ENCODE data around the gene LRRC56. TPM values are rescaled to one million over a fixed set of nuclear protein-coding genes. Genes with fewer than 3 reads are reported as not detected.

Gene LRRC56, protein sequence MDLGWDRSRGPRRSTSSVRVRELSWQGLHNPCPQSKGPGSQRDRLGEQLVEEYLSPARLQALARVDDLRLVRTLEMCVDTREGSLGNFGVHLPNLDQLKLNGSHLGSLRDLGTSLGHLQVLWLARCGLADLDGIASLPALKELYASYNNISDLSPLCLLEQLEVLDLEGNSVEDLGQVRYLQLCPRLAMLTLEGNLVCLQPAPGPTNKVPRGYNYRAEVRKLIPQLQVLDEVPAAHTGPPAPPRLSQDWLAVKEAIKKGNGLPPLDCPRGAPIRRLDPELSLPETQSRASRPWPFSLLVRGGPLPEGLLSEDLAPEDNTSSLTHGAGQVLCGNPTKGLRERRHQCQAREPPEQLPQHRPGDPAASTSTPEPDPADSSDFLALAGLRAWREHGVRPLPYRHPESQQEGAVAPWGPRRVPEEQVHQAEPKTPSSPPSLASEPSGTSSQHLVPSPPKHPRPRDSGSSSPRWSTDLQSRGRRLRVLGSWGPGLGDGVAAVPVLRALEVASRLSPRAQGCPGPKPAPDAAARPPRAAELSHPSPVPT
- 0.34 and 0.43 TPM in 2 replicates for total RNA-seq

DNA sequence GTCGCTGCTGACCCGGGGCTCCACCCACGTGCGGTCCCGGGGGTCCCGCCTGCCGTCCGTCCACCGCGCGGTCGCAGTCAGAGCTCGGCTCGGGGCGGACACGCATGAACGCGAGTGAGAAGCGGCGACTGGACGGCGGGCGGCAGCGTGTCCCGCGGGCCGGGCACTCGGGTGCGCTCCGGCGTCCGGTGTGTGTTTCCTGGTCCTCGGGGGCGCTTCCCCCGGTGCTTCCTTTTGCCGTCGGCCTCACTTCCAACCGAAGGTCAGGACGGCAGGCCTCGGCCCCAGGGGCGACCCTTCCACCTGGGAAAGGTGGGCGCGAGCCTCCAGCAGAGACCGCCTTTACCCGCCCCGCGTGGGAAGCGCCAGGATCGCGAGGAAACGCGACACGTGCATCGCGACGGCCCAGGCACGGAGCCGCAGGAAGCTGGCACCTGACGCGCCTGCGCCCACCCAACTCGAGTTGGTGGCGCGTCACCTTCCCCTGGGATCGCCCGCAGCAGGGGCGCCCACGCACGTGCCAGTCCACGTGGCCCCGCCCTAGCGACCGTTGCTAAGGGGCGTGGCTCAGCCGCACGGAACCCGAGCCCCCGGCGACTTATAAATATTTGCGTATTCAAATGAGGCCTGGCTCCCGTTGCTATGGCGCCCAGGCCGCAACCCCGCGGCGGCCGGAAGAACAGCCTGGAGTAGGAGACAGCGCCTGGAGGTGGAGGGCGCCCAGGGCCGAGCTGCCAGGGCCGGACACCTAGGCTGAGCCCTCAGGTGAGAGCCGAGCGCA is at the start of gene LRRC56:
LRRC56 (plus strand) TSS at position 687 of the 781 bp plus-strand sequence. CDS start 3,158 bp downstream, outside the sequence.

DNA sequence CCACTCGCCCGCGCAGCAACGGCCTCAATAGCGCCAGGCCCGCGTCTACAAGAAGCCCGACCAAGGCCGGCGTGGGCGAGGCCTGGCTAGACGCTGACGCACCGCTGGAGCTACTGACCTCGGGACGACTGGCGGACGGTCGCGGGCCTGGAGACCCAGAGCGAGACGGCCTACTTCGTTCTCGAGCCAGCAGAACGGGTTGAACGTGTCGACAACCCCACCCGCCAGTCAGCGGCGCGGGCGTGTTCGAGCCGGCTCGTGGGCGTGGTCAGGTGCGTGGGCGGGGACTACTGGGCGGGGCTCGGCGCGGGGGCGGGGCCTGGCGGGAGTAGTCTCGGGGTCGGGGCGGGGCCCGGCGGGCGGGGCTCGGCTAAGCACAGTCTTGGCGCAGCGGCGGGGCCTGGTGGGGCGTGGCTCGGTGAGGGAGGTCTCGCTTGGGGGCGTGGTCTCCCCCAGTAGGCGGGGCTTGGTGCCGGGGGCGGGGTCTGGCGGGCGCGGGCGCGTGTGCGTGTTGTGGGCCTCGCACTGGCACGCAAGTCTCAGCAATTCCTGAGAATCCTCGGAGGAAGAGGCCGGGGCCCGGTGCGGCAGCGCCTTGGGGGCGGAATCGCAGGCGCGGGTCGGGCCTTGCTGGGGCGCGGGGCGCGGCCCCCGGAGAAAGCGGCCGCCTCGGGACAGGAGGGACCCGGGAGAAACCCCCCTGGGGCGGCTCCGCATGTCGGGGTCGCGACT is 30.2 kb upstream of the LRRC56 start, which contains the start of gene RNH1:
RNH1 (minus strand) TSS at position 248 of the 732 bp plus-strand sequence. CDS start 5,080 bp downstream, outside the sequence.

DNA sequence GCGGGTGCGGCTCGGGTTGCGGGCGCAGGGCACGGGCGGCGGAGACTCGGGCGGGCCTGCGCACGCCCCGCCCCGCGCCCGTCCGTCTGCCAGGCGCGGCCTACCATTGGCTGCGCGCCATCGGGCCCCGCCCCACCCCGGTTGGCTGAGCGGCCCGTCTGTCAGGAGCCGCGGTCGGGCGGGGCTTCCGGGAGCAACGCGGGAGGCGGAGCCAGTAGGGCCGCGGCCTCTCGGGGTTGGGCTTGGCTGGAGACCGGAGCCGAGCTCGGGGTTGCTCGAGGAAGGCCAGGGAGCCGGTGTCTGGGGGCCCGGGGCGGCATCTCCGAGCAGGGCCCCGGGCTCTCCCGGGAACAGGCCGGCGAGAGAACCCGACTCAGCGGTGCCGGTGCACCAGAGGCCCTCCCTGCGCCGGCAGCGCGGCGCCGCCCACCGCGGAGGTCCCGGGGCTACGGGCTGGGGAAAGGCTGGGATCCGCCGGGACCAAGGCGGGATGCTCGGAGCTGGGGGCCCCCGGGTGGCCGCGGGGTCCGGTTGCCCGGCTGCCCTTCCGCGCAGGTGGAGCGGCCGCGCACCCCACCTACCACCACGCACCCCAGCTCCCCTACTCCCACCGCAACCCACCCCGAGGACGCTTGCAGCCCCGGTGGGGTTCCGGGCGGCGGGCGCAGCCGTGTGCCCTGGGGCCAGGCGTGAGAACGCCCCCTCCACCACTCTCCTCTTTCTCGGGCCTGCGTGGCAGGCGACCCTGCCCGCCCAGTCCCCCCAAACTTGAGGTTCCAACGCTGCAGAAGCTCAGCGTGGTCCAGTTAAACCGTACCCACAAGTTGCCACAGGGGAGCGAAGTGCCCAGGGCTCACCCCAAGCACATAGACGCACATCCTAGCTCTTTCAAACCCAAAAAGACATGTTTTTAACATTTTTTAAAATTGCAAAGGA is 1.5 kb upstream of the LRRC56 start, which contains the start of gene HRAS:
HRAS (minus strand) TSS at position 58 of the 936 bp plus-strand sequence.

DNA sequence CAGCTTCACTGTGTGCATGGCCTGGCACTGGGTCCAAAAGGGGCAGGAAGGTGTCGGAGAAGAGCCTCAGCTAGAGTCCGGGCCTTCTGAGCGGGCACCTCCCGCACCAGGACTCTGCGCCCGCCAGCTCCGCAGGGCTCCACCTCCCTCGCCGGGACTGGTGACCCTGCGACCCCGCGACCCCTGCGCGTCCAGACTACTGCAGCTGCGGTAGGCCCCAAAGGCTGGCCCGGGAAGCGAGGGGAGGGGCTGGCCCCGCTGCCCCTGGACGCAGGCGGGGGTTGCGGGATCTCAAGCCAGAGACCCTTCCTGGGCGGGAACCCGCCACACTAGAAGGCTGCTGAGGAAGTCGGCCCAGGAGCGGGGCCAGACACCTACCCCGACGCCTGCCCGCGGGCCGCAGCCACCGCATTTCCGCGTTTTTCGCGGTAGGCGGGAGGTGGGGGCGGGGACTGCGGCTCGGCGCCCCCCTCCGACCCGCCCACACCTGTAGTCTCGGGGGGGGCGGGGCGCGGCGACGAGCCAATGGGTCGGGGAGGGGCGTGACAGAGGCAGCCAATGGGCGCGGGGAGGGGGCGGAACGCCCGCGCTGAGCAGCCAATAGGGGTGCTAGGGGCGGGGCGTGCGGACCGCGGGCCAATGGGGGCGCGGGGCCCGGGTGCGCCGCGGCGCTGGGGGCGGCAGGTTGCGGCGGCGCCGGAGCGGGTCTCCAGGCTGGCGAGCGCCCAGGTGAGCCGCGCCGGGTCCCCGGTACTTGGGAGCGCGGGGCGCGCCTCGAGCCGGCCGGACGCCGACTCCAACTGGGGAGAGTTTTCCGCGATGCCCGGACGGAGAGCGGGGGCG is 23.2 kb downstream of the LRRC56 start, which contains the start of the genes LMNTD2 and RASSF7:
LMNTD2 (minus strand) TSS at position 434 of the 843 bp plus-strand sequence; CDS start at position 412, 22 bp downstream.
RASSF7 (plus strand) TSS at position 666 of the 843 bp plus-strand sequence. CDS start 799 bp downstream, outside the sequence.

DNA sequence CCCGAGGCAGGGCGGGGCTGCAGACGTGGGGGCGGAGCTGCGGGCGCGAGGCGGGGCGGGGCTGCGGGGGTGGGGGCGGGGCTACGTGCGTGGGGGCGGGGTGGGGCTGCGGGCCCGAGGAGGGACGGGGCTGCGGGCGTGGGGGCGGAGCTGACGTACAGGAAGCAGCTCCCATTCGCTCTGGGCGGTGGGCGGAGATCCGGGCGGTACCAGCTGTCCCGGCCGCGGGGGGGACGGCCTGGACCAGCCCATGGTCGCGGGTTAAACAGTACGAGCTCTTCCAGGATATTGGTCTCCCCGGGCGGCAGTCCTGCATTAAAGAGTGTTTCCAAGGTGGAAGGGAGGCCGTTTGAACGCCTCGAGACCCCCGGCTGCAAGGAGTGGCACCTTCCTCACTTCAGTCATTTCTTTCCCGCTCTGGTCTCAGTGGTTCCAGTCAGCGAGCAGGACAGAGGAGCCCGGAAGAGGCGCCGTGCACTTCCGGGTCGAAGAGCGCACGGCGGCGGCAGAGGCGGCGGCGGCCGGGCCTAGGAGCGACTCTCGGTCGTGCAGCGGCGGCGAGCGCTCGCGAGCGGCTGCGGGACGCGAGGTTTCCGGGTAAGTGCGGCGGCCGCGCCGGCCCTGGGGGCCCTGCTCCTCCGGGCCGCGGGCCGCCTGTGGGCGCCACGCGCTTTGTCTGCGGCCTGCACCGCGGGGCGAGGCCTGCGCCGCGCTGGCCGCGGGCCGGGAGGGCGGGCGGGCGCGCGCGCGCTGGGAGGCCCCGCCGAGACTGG is 38.9 kb downstream of the LRRC56 start, which contains the start of gene PHRF1:
PHRF1 (plus strand) TSS at position 475 of the 773 bp plus-strand sequence. CDS start 5,043 bp downstream, outside the sequence.

Other genes starting within 250 kb of the LRRC56 start
- 10.0 and 10.5 TPM in 2 replicates for gene PGGHG, start 248.4 kb upstream of the LRRC56 start, total RNA-seq
- gene IFITM5, start 238.0 kb upstream of the LRRC56 start, total RNA-seq, result not detected in 2 replicates
- gene IFITM2, start 229.7 kb upstream of the LRRC56 start, total RNA-seq, result 29.4 and 39.2 TPM in 2 replicates
- gene IFITM1, start 223.5 kb upstream of the LRRC56 start, total RNA-seq, result 0.09 and 0.65 TPM in 2 replicates
- gene IFITM3, start 216.7 kb upstream of the LRRC56 start, total RNA-seq, result 33.5 and 44.5 TPM in 2 replicates
- gene B4GALNT4, start 168.0 kb upstream of the LRRC56 start, total RNA-seq, result 0.09 and 1.4 TPM in 2 replicates
- 0.11 and 0.26 TPM in 2 replicates for gene PKP3, start 143.3 kb upstream of the LRRC56 start, total RNA-seq
- 32.7 and 35.2 TPM in 2 replicates for gene SIGIRR, start 122.5 kb upstream of the LRRC56 start, total RNA-seq
- gene ANO9, start 95.5 kb upstream of the LRRC56 start, total RNA-seq, result 0.69 and 0.76 TPM in 2 replicates
- 31.1 TPM in 2 replicates for gene PTDSS2, start 87.2 kb upstream of the LRRC56 start, total RNA-seq
- gene RNH1, start 30.3 kb upstream of the LRRC56 start, total RNA-seq, result 187 and 237 TPM in 2 replicates
- gene HRAS, start 2.0 kb upstream of the LRRC56 start, total RNA-seq, result 34.2 and 39.2 TPM in 2 replicates
- 1.5 and 1.7 TPM in 2 replicates for gene LMNTD2, start 23.2 kb downstream of the LRRC56 start, total RNA-seq
- gene RASSF7, start 23.4 kb downstream of the LRRC56 start, total RNA-seq, result 9.2 and 19.1 TPM in 2 replicates
- gene PHRF1, start 38.9 kb downstream of the LRRC56 start, total RNA-seq, result 17.6 and 19.3 TPM in 2 replicates
- 7.4 and 11.4 TPM in 2 replicates for gene IRF7, start 78.4 kb downstream of the LRRC56 start, total RNA-seq
- not detected in 2 replicates for gene CDHR5, start 87.4 kb downstream of the LRRC56 start, total RNA-seq
- not detected in 2 replicates for gene SCT, start 89.7 kb downstream of the LRRC56 start, total RNA-seq
- gene DRD4, start 99.7 kb downstream of the LRRC56 start, total RNA-seq, result not detected in 2 replicates
- 27.5 and 34.3 TPM in 2 replicates for gene DEAF1, start 157.7 kb downstream of the LRRC56 start, total RNA-seq
- 7.9 and 11.1 TPM in 2 replicates for gene TMEM80, start 158.3 kb downstream of the LRRC56 start, total RNA-seq
- gene EPS8L2, start 168.7 kb downstream of the LRRC56 start, total RNA-seq, result 1.9 and 2.1 TPM in 2 replicates
- gene TALDO1, start 209.9 kb downstream of the LRRC56 start, total RNA-seq, result 96.4 and 101 TPM in 2 replicates
- 22.9 and 25.1 TPM in 2 replicates for gene GATD1, start 240.0 kb downstream of the LRRC56 start, total RNA-seq